A549 (cell line): ENCODE measurements around the gene GAS7.

ENCODE experiments used
- BHLHE40 ChIP-seq: IDR thresholded peaks from 2 replicates; pipeline ENCODE4 v1.6.1; 2012; ENCODE audit warnings: low read depth, low read length, inconsistent platforms
- CTCF ChIP-seq: fragments of >200 bp; sonication (Bioruptor Twin); formaldehyde crosslinking; IDR thresholded peaks from 3 replicates; pipeline ENCODE4 v1.5.1; 2016
- HES2 ChIP-seq: fragments of >200 bp; sonication (Bioruptor Twin); formaldehyde crosslinking; IDR thresholded peaks from 2 replicates; pipeline ENCODE4 v1.6.1; 2016
- KDM5A ChIP-seq: fragments of 200-600 bp; sonication (generic); IDR thresholded peaks from 2 replicates; pipeline ENCODE4 v1.6.1; 2016; ENCODE audit warnings: antibody characterized with exemption, mild to moderate bottlenecking
- MAFK ChIP-seq: fragments of 450-650 bp; IDR thresholded peaks from 2 replicates; pipeline ENCODE4 v1.6.1; 2014; ENCODE audit not compliant: partially characterized antibody
- MYC ChIP-seq: IDR thresholded peaks from 2 replicates; pipeline ENCODE4 v1.6.1; 2012; ENCODE audit warnings: mild to moderate bottlenecking, inconsistent platforms, low read length, improper control_type of control experiment, borderline replicate concordance
- PBX3 ChIP-seq: IDR thresholded peaks from 2 replicates; pipeline ENCODE4 v1.6.1; 2012
- POLR2A ChIP-seq: IDR thresholded peaks from 2 replicates; pipeline ENCODE4 v1.6.1; 2012; ENCODE audit warnings: mild to moderate bottlenecking, low read length
- RAD21 ChIP-seq, 2 experiments: fragments of >200 bp in 1 of 2; sonication (Bioruptor Twin) in 1 of 2; formaldehyde crosslinking in 1 of 2; IDR thresholded peaks in 1 of 2; conservative IDR thresholded peaks in 1 of 2; 2 replicates in 1 of 2; 3 replicates in 1 of 2; pipeline ENCODE4 v1.6.1; 2012 to 2018; ENCODE audit warnings: inconsistent platforms in 1 of 2
- SMC3 ChIP-seq: fragments of >200 bp; sonication (Bioruptor Twin); formaldehyde crosslinking; IDR thresholded peaks from 3 replicates; pipeline ENCODE4 v1.6.1; 2018; ENCODE audit warnings: inconsistent platforms

- TF ChIP-seq CTCF (no peak), RAD21 (conservative IDR thresholded peaks at IDR 0.05 in 1 of 2, IDR thresholded peaks at IDR 0.05 in 1 of 2) (no peak), PBX3 (no peak), MYC (no peak), POLR2A (no peak), HES2 (no peak), SMC3 (no peak), KDM5A (no peak), BHLHE40 (no peak), MAFK (no peak)
These were observed 30.8 kb upstream of the GAS7 start for GRCh38 chr17:10229181-10229580.
